ENCODE measurements around the gene WDR33. TPM values are rescaled to one million over a fixed set of nuclear protein-coding genes. Genes with fewer than 3 reads are reported as not detected.

WDR33 gene
- total and polyA plus RNA-seq, 4 donors = 8.2 to 37.5 (median 22.4) TPM

- TF ChIP-seq FOXA1 (IDR thresholded peaks at IDR 0.05) = no peak
- TF ChIP-seq REST (IDR thresholded peaks at IDR 0.05) = no peak
- no peak for TF ChIP-seq CTCF (IDR thresholded peaks at IDR 0.05; ENCODE audit: low read depth, low read length, missing input control)
- no peak for TF ChIP-seq ATF3 (IDR thresholded peaks at IDR 0.05)
- TF ChIP-seq EGR1 (IDR thresholded peaks at IDR 0.05; ENCODE audit: low read depth in 2 of 2) = no peak
- TF ChIP-seq GABPA (IDR thresholded peaks at IDR 0.05 in 1 of 2, conservative IDR thresholded peaks at IDR 0.05 in 1 of 2) = no peak
- no peak for TF ChIP-seq JUND (IDR thresholded peaks at IDR 0.05)
- no peak for TF ChIP-seq ZBTB33 (IDR thresholded peaks at IDR 0.05)
- TF ChIP-seq YY1 (IDR thresholded peaks at IDR 0.05) = no peak
- no peak for TF ChIP-seq SP1 (IDR thresholded peaks at IDR 0.05)
- no peak for TF ChIP-seq RXRA (IDR thresholded peaks at IDR 0.05)
- no peak for TF ChIP-seq RAD21 (IDR thresholded peaks at IDR 0.05)
- TF ChIP-seq FOXA2 (IDR thresholded peaks at IDR 0.05) = no peak
- TF ChIP-seq MAX (IDR thresholded peaks at IDR 0.05) = no peak
- H3K27me3 ChIP-seq (ENCODE audit: control insufficient read depth in 4 of 4, insufficient read depth in 4 of 4, low read length in 3 of 4) = no peaks in the 10 kb centered on the region
- peaks cover 0 to 2% (median 0%) of the 10 kb centered on the region in 4 donors for H3K36me3 ChIP-seq (ENCODE audit: control insufficient read depth in 4 of 4, insufficient read depth in 3 of 4, low read depth in 1 of 4, low read length in 3 of 4)
- H3K4me3 ChIP-seq (ENCODE audit: low read depth in 1 of 3, low read length in 3 of 3) = no peak overlapping the region
- H3K9me3 ChIP-seq (ENCODE audit: control insufficient read depth in 4 of 4, low read length in 3 of 4) = no peaks in the 10 kb centered on the region
- WGBS = 93% methylated on average over 2 of the region's 2 CpGs
- H3K27ac ChIP-seq (ENCODE audit: low read depth in 1 of 2, low read length in 2 of 2) = no peak overlapping the region
- peaks cover 0 to 9% (median 2%) of the 10 kb centered on the region in 4 donors for H3K4me1 ChIP-seq (ENCODE audit: control insufficient read depth in 4 of 4, insufficient read depth in 4 of 4, low read length in 3 of 4)
- H3K9ac ChIP-seq (ENCODE audit: low read depth in 1 of 2, low read length in 2 of 2) = no peak overlapping the region
- no peak for DNase-seq (ENCODE audit: low spot score)
These were observed 32.5 kb downstream of the WDR33 start for GRCh38 chr2:127778447-127778846.

- no peaks in the 10 kb centered on the region for H3K9me3 ChIP-seq (ENCODE audit: control insufficient read depth in 4 of 4, low read length in 3 of 4)
- H3K27ac ChIP-seq (ENCODE audit: low read depth in 1 of 2, low read length in 2 of 2) = no peak overlapping the region
- H3K4me3 ChIP-seq (ENCODE audit: low read depth in 1 of 3, low read length in 3 of 3) = no peak overlapping the region
- H3K9ac ChIP-seq (ENCODE audit: low read depth in 1 of 2, low read length in 2 of 2) = no peak overlapping the region
- 86% methylated on average over 3 of the region's 3 CpGs for WGBS
- no peaks in the 10 kb centered on the region for H3K27me3 ChIP-seq (ENCODE audit: control insufficient read depth in 4 of 4, insufficient read depth in 4 of 4, low read length in 3 of 4)
- H3K36me3 ChIP-seq (ENCODE audit: control insufficient read depth in 4 of 4, insufficient read depth in 3 of 4, low read depth in 1 of 4, low read length in 3 of 4) = peaks cover 0 to 2% (median under 1%) of the 10 kb centered on the region in 4 donors
- no peak for DNase-seq (ENCODE audit: low spot score)
- H3K4me1 ChIP-seq (ENCODE audit: control insufficient read depth in 4 of 4, insufficient read depth in 4 of 4, low read length in 3 of 4) = peaks cover 0 to 9% (median 1%) of the 10 kb centered on the region in 4 donors
- no peak for TF ChIP-seq ZBTB33 (IDR thresholded peaks at IDR 0.05)
- TF ChIP-seq ATF3 (IDR thresholded peaks at IDR 0.05) = no peak
- TF ChIP-seq YY1 (IDR thresholded peaks at IDR 0.05) = no peak
- no peak for TF ChIP-seq HNF4G (IDR thresholded peaks at IDR 0.05)
- no peak for TF ChIP-seq RXRA (IDR thresholded peaks at IDR 0.05)
- TF ChIP-seq REST (IDR thresholded peaks at IDR 0.05) = no peak
- TF ChIP-seq FOXA1 (IDR thresholded peaks at IDR 0.05) = no peak
These were observed 34.7 kb downstream of the WDR33 start for GRCh38 chr2:127776122-127776780.

All from liver (tissue), 9 donors.